ENCODE measurements around the gene GRIN2A.

Gene GRIN2A

GRCh38 chr16:9807302-9807701 is 374.9 kb downstream of the GRIN2A start:
- no peak overlapping the region for H3K4me3 ChIP-seq (ENCODE audit: low read length)
- H3K4me2 ChIP-seq (ENCODE audit: low read depth, low read length) = no peak overlapping the region
- no peaks in the 10 kb centered on the region for H3K9me3 ChIP-seq (replicated peaks; ENCODE audit: insufficient read depth, low read length)
- no peaks in the 10 kb centered on the region for H4K20me1 ChIP-seq (ENCODE audit: insufficient read depth, low read length)
- no peak overlapping the region for H3K9ac ChIP-seq (ENCODE audit: low read length)
- no peaks in the 10 kb centered on the region for H3K4me1 ChIP-seq (ENCODE audit: low read length)
- H3F3A ChIP-seq (ENCODE audit: insufficient read depth, low read length) = no peaks in the 10 kb centered on the region
- no peak overlapping the region for H2AFZ ChIP-seq (ENCODE audit: low read length)
- H3K27me3 ChIP-seq (replicated peaks; ENCODE audit: insufficient read depth, low read length) = no peaks in the 10 kb centered on the region
- no peak for DNase-seq
- H3K27ac ChIP-seq (ENCODE audit: low read length) = no peak overlapping the region
- no peaks in the 10 kb centered on the region for H3K9me2 ChIP-seq (replicated peaks; ENCODE audit: insufficient read depth, low read length)
- no peaks in the 10 kb centered on the region for H3K36me3 ChIP-seq (replicated peaks; ENCODE audit: insufficient read depth, low read length)
- no peak for TF ChIP-seq EZH2phosphoT487 (IDR thresholded peaks at IDR 0.05; ENCODE audit: low read length)
- TF ChIP-seq EZH2 (optimal IDR thresholded peaks at IDR 0.05; ENCODE audit: low read depth, low read length) = no peak
- no peak for TF ChIP-seq CTCF (IDR thresholded peaks at IDR 0.05; ENCODE audit: low read length)
- H3K79me2 ChIP-seq (ENCODE audit: low read length) = no peaks in the 10 kb centered on the region

- Histone ChIP-seq H3K27me3 (replicated peaks; ENCODE audit: insufficient read depth, low read length) (no peaks in the 10 kb centered on the region), H3K4me2 (ENCODE audit: low read depth, low read length) (no peak overlapping the region), H2AFZ (ENCODE audit: low read length) (no peak overlapping the region), H3F3A (ENCODE audit: insufficient read depth, low read length) (no peaks in the 10 kb centered on the region), H3K79me2 (ENCODE audit: low read length) (no peaks in the 10 kb centered on the region), H3K9me3 (replicated peaks; ENCODE audit: insufficient read depth, low read length) (no peaks in the 10 kb centered on the region), H3K9me2 (replicated peaks; ENCODE audit: insufficient read depth, low read length) (no peaks in the 10 kb centered on the region), H3K4me1 (ENCODE audit: low read length) (no peaks in the 10 kb centered on the region), H3K4me3 (ENCODE audit: low read length) (no peak overlapping the region), H4K20me1 (ENCODE audit: insufficient read depth, low read length) (no peaks in the 10 kb centered on the region), H3K9ac (ENCODE audit: low read length) (no peak overlapping the region), H3K27ac (ENCODE audit: low read length) (no peak overlapping the region), H3K36me3 (replicated peaks; ENCODE audit: insufficient read depth, low read length) (no peaks in the 10 kb centered on the region)
- DNase-seq = no peak
- TF ChIP-seq EZH2 (optimal IDR thresholded peaks at IDR 0.05; ENCODE audit: low read depth, low read length) = no peak
- TF ChIP-seq CTCF (IDR thresholded peaks at IDR 0.05; ENCODE audit: low read length) = no peak
- TF ChIP-seq EZH2phosphoT487 (IDR thresholded peaks at IDR 0.05; ENCODE audit: low read length) = no peak
These were observed 377.1 kb downstream of the GRIN2A start for GRCh38 chr16:9805109-9805508.

DNA sequence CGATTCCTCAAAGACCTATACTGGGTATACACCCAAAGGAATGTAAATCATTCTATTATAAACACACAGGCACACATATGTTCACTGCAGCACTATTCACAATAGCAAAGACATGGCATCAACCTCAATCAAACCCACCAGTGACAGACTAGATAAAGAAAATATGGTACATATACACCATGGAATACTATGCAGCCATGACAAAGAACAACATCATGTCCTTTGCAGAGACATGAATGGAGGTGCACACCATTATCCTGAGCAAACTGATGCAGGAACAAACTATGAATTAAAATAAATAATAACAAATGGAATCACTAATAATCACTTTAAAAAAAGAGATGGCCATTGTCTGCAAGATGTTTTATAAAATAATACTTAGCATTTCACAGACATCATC is 380.1 kb downstream of the GRIN2A start:
- TF ChIP-seq CTCF (IDR thresholded peaks at IDR 0.05; ENCODE audit: low read length) = no peak
- no peak for TF ChIP-seq EZH2 (optimal IDR thresholded peaks at IDR 0.05; ENCODE audit: low read depth, low read length)
- TF ChIP-seq EZH2phosphoT487 (IDR thresholded peaks at IDR 0.05; ENCODE audit: low read length) = no peak
- Histone ChIP-seq H4K20me1 (ENCODE audit: insufficient read depth, low read length) (no peaks in the 10 kb centered on the region), H3K9me3 (replicated peaks; ENCODE audit: insufficient read depth, low read length) (no peaks in the 10 kb centered on the region), H3K4me3 (ENCODE audit: low read length) (no peak overlapping the region), H3F3A (ENCODE audit: insufficient read depth, low read length) (no peaks in the 10 kb centered on the region), H3K4me1 (ENCODE audit: low read length) (no peaks in the 10 kb centered on the region), H3K9me2 (replicated peaks; ENCODE audit: insufficient read depth, low read length) (no peaks in the 10 kb centered on the region), H3K36me3 (replicated peaks; ENCODE audit: insufficient read depth, low read length) (no peaks in the 10 kb centered on the region), H3K9ac (ENCODE audit: low read length) (no peak overlapping the region), H3K27me3 (replicated peaks; ENCODE audit: insufficient read depth, low read length) (no peaks in the 10 kb centered on the region), H2AFZ (ENCODE audit: low read length) (no peak overlapping the region), H3K4me2 (ENCODE audit: low read depth, low read length) (no peak overlapping the region), H3K79me2 (ENCODE audit: low read length) (no peaks in the 10 kb centered on the region), H3K27ac (ENCODE audit: low read length) (no peak overlapping the region)
- DNase-seq = no peak
